ENCODE results near the gene SFT2D1.
"Not testable (repeated sequence)": the region's sequence is repeated elsewhere in the genome, so short reads cannot be mapped to it uniquely, and the experiment has no call there.

The SFT2D1 gene

GRCh38 chr6:166364456-166364855, 22.1 kb upstream of the SFT2D1 start:
- DNase-seq (ENCODE audit: low read depth): no peak

GRCh38 chr6:166362427-166362826, 20.1 kb upstream of the SFT2D1 start:
- DNase-seq (ENCODE audit: low read depth): not testable (repeated sequence)

- no peak for DNase-seq (ENCODE audit: low read depth)
These were observed 18.7 kb upstream of the SFT2D1 start for GRCh38 chr6:166361077-166361429.

GRCh38 chr6:166360243-166361076, 18.1 kb upstream of the SFT2D1 start:
- DNase-seq (ENCODE audit: low read depth): no peak

- no peak for DNase-seq (ENCODE audit: low read depth)
These were observed 13.2 kb upstream of the SFT2D1 start for GRCh38 chr6:166355552-166355951.

GRCh38 chr6:166354965-166355364, 12.6 kb upstream of the SFT2D1 start:
- DNase-seq (ENCODE audit: low read depth): no peak

- DNase-seq (ENCODE audit: low read depth): no peak
These were observed 11.8 kb upstream of the SFT2D1 start for GRCh38 chr6:166354143-166354542.

- no peak for DNase-seq (ENCODE audit: low read depth)
These were observed 11.2 kb upstream of the SFT2D1 start for GRCh38 chr6:166353507-166353906.

- no peak for DNase-seq (ENCODE audit: low read depth)
These were observed 10.6 kb upstream of the SFT2D1 start for GRCh38 chr6:166352923-166353322.

- DNase-seq (ENCODE audit: low read depth): no peak
These were observed 9.5 kb upstream of the SFT2D1 start for GRCh38 chr6:166351715-166352285.

GRCh38 chr6:166348305-166348949, 6.1 kb upstream of the SFT2D1 start:
- no peak for DNase-seq (ENCODE audit: low read depth)

- DNase-seq (ENCODE audit: low read depth): no peak
These were observed 4.6 kb upstream of the SFT2D1 start for GRCh38 chr6:166346965-166347364.

GRCh38 chr6:166346449-166346848, 4.1 kb upstream of the SFT2D1 start:
- no peak for DNase-seq (ENCODE audit: low read depth)

- DNase-seq (ENCODE audit: low read depth): not testable (repeated sequence)
These were observed 3.3 kb upstream of the SFT2D1 start for GRCh38 chr6:166345672-166346071.

GRCh38 chr6:166344921-166345320, 2.6 kb upstream of the SFT2D1 start:
- not testable (repeated sequence) for DNase-seq (ENCODE audit: low read depth)

- no peak for DNase-seq (ENCODE audit: low read depth)
These were observed 1.9 kb upstream of the SFT2D1 start for GRCh38 chr6:166344240-166344639.

GRCh38 chr6:166343150-166343487, 774 bp upstream of the SFT2D1 start:
- DNase-seq (ENCODE audit: low read depth): no peak

- no peak for DNase-seq (ENCODE audit: low read depth)
These were observed 382 bp downstream of the SFT2D1 start for GRCh38 chr6:166341977-166342348.

- DNase-seq (ENCODE audit: low read depth): no peak
These were observed 881 bp downstream of the SFT2D1 start for GRCh38 chr6:166341464-166341863.

- no peak for DNase-seq (ENCODE audit: low read depth)
These were observed 3.5 kb downstream of the SFT2D1 start for GRCh38 chr6:166338854-166339253.

GRCh38 chr6:166336847-166337246, 5.5 kb downstream of the SFT2D1 start:
- DNase-seq (ENCODE audit: low read depth): no peak

GRCh38 chr6:166335378-166336302, 6.7 kb downstream of the SFT2D1 start:
- no peak for DNase-seq (ENCODE audit: low read depth)
